K562 (cell line): Measurements from ENCODE around the gene FNBP1. TPM values are rescaled to one million over a fixed set of nuclear protein-coding genes. Genes with fewer than 3 reads are reported as not detected.

Experiments used
- CAMTA2 ChIP-seq: fragments of 250-450 bp; sonication (Bioruptor Pico); conservative IDR thresholded peaks from 2 replicates; pipeline ENCODE4 v1.5.1; 2022
- HDAC1 ChIP-seq, 2 experiments: fragments of 450-650 bp; IDR thresholded peaks; 2 replicates each; pipeline ENCODE4 v1.6.1; 2016 to 2017; ENCODE audit warnings: inconsistent platforms in 1 of 2, mild to moderate bottlenecking in 1 of 2, moderate library complexity in 1 of 2
- HDAC2 ChIP-seq: fragments of 450-650 bp; IDR thresholded peaks from 2 replicates; pipeline ENCODE4 v1.6.1; 2016; ENCODE audit warnings: mild to moderate bottlenecking
- KLF13 ChIP-seq: fragments of 450-650 bp; IDR thresholded peaks from 2 replicates; pipeline ENCODE4 v1.6.1; 2016; ENCODE audit warnings: missing genetic modification characterization, low read depth, mild to moderate bottlenecking, missing compliant biosample characterization, moderate library complexity, borderline replicate concordance
- KLF16 ChIP-seq: IDR thresholded peaks from 2 replicates; pipeline ENCODE4 v1.6.1; 2016; ENCODE audit warnings: antibody characterized with exemption
- NR0B1 ChIP-seq: fragments of 450-650 bp; IDR thresholded peaks from one replicate; pipeline ENCODE4 v1.6.1; 2018; ENCODE audit warnings: mild to moderate bottlenecking, moderate library complexity; ENCODE audit not compliant: partially characterized antibody
- PHB2 ChIP-seq: fragments of 450-650 bp; IDR thresholded peaks from 2 replicates; pipeline ENCODE4 v1.6.1; 2017; ENCODE audit warnings: low read depth
- PREB ChIP-seq: sonication (generic); formaldehyde crosslinking; IDR thresholded peaks from 2 replicates; pipeline ENCODE4 v1.8.1; 2023; ENCODE audit warnings: mild to moderate bottlenecking, missing genetic modification reagents
- SAFB2 ChIP-seq: fragments of 200-400 bp; formaldehyde crosslinking; IDR thresholded peaks from 2 replicates; pipeline ENCODE4 v1.6.1; 2018; ENCODE audit warnings: borderline replicate concordance, low read length, low read depth, moderate library complexity; ENCODE audit not compliant: severe bottlenecking
- SMARCB1 ChIP-seq: IDR thresholded peaks from 2 replicates; pipeline ENCODE4 v1.6.1; 2011; ENCODE audit warnings: improper control_type of control experiment, low read depth; ENCODE audit not compliant: insufficient read length
- THAP7 ChIP-seq: fragments of 250-450 bp; sonication (Bioruptor Pico); IDR thresholded peaks from 2 replicates; pipeline ENCODE4 v1.5.0; 2021
- TSHZ1 ChIP-seq: fragments of 250-450 bp; sonication (Bioruptor Pico); IDR thresholded peaks from 2 replicates; pipeline ENCODE4 v1.4.0; 2020; ENCODE audit warnings: mild to moderate bottlenecking, moderate library complexity
- polyA plus RNA-seq, 8 experiments: library from polyadenylated mRNA; depleted of rRNA in 4 of 8; stranded (reverse) in 5 of 8; unstranded in 3 of 8; fragments of >200 nt; fragmentation: Nextera tagmentation in 2 of 8; fragmentation: Illumina TruSeq in 1 of 8; extraction: Ambion mirVana in 2 of 8; extraction: Trizol in 1 of 8; gene quantifications; 2 replicates each; pipeline versions ENCODE4 v1.2.1 to v1.2.3, GENCODE V29; 2011 to 2014; ENCODE audit warnings: inconsistent platforms in 1 of 8, missing spikeins in 1 of 8
- total RNA-seq, 7 experiments: library from RNA; depleted of rRNA in 6 of 7; stranded (reverse); fragments of >200 nt in 6 of 7; fragmentation: Illumina TruSeq in 2 of 7; extraction: Trizol in 2 of 7; gene quantifications; 2 replicates each; pipeline versions ENCODE4 v1.2.1 to v1.2.3, GENCODE V29; 2011 to 2021; ENCODE audit warnings: low replicate concordance in 1 of 7
- TF ChIP-seq, protein P1 (sequence below): conservative IDR thresholded peaks from 2 replicates; pipeline ENCODE4 v1.6.1; 2011; ENCODE audit warnings: low read depth, mild to moderate bottlenecking, low read length; ENCODE audit not compliant: control insufficient read depth
- TF ChIP-seq, protein P2 (sequence below): fragments of 250-450 bp; sonication (Bioruptor Pico); IDR thresholded peaks from 2 replicates; pipeline ENCODE4 v1.8.0; 2021; ENCODE audit warnings: mild to moderate bottlenecking, moderate library complexity
- TF ChIP-seq, protein P3 (sequence below): sonication (generic); formaldehyde crosslinking; IDR thresholded peaks from 2 replicates; pipeline ENCODE4 v1.8.1; 2023; ENCODE audit warnings: mild to moderate bottlenecking, missing genetic modification reagents, moderate library complexity

The FNBP1 gene
- total and polyA plus RNA-seq, 9 of the 15 experiments (the other 6 are each of a cell fraction or from before 2014, with no cell fraction given) = 1.8 to 14.9 (median 7.6) TPM

DNA sequence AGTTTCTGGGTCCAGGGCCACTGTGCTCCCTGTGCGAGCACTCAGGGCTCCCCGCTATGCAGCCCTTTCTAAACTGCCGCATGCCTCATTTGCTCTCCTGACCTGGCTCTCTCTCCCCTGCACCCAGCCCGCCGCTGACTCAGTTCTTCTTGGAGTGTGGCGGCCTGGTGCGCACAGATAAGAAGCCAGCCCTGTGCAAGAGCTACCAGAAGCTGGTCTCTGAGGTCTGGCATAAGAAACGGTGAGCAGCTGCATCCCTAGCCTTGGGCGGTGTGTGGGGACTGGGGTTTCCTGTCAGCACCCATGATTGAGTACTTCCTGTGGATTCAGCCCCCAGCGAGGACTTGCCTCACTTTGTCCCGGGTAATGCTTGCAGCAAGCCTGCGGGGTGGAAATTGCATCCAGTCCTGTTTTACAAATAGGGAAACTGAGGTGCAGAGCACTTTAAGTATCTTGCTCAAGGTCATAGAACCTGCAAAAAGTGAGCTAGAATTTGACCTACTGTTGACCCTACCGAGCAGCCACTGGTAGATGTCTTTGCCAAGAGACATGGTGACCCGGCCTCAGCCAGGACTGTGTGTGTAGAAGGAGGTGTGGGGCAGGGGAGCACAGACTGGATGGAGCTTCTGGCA is 179.8 kb downstream of the FNBP1 start (continued):
- TF ChIP-seq TSHZ1 (CRISPR knock-in tag) (peak; percentile 44; the same call in 1 of the 2 replicates), PHB2 (peak; percentile 96), HDAC1 (IDR thresholded peaks at IDR 0.05) (peak in 1 of 2 experiments; percentile 98; a peak in 2 of 4 replicates), SAFB2 (no peak), CAMTA2 (CRISPR knock-in tag) (0 out of 2 replicates have a peak, but pooled peaks have one; percentile 20), KLF16 (peak; percentile 100), THAP7 (CRISPR knock-in tag) (peak; percentile 67; the same call in 1 of the 2 replicates), NR0B1 (no peak), HDAC2 (peak; percentile 99), PREB (CRISPR knock-in tag) (no peak), SMARCB1 (peak; percentile 99), KLF13 (tag) (peak; percentile 75; the same call in 1 of the 2 replicates)
- TF ChIP-seq, protein P1, sequence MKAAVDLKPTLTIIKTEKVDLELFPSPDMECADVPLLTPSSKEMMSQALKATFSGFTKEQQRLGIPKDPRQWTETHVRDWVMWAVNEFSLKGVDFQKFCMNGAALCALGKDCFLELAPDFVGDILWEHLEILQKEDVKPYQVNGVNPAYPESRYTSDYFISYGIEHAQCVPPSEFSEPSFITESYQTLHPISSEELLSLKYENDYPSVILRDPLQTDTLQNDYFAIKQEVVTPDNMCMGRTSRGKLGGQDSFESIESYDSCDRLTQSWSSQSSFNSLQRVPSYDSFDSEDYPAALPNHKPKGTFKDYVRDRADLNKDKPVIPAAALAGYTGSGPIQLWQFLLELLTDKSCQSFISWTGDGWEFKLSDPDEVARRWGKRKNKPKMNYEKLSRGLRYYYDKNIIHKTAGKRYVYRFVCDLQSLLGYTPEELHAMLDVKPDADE = peak; percentile 100
- TF ChIP-seq, protein P2, sequence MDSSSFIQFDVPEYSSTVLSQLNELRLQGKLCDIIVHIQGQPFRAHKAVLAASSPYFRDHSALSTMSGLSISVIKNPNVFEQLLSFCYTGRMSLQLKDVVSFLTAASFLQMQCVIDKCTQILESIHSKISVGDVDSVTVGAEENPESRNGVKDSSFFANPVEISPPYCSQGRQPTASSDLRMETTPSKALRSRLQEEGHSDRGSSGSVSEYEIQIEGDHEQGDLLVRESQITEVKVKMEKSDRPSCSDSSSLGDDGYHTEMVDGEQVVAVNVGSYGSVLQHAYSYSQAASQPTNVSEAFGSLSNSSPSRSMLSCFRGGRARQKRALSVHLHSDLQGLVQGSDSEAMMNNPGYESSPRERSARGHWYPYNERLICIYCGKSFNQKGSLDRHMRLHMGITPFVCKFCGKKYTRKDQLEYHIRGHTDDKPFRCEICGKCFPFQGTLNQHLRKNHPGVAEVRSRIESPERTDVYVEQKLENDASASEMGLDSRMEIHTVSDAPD = no peak; the same call in 1 of the 2 replicates
- TF ChIP-seq, protein P3, sequence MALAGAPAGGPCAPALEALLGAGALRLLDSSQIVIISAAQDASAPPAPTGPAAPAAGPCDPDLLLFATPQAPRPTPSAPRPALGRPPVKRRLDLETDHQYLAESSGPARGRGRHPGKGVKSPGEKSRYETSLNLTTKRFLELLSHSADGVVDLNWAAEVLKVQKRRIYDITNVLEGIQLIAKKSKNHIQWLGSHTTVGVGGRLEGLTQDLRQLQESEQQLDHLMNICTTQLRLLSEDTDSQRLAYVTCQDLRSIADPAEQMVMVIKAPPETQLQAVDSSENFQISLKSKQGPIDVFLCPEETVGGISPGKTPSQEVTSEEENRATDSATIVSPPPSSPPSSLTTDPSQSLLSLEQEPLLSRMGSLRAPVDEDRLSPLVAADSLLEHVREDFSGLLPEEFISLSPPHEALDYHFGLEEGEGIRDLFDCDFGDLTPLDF (CRISPR knock-in tag) = peak; percentile 94
